Esophagus muscularis mucosa (tissue), 4 donors: ENCODE measurements around the gene NPAP1.

Experiments
- EP300 ChIP-seq: sonication (generic); formaldehyde crosslinking; IDR thresholded peaks from one replicate; pipeline ENCODE4 v1.6.1; 2017; ENCODE audit warnings: antibody characterized with exemption
- POLR2AphosphoS5 ChIP-seq, 2 donors: sonication (generic); formaldehyde crosslinking; IDR thresholded peaks; one replicate each; pipeline ENCODE4 v1.6.1; 2017; ENCODE audit warnings: antibody characterized with exemption in 2 of 2
- TF ChIP-seq, protein P1 (sequence below), 3 experiments: fragments of 200-600 bp in 2 of 3; fragments of 450-650 bp in 1 of 3; sonication (generic) in 2 of 3; IDR thresholded peaks; one replicate each; pipeline ENCODE4 v1.5.1; 2017 to 2019; ENCODE audit warnings: antibody characterized with exemption in 3 of 3, mild to moderate bottlenecking in 2 of 3, moderate library complexity in 1 of 3

DNA sequence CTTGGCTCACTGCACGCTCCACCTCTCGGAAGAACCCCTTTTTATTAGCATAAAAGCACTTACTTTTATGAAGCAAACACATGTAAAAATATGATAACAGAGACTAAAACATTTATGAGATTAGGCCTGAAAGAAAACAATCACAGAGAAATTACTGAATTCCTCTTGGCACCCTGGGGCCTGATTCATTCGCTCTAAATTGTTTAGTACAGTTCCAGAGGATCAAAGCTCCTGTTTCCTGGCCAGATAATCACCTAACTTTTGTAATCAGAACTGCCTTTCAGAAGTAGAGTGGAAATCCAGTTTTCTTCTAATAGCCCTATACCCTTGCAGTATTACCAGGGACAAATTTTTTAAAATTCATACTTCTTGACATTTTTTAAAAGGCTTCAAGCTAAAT, 6.4 kb downstream of the NPAP1 start:
- TF ChIP-seq EP300 (no peak), POLR2AphosphoS5 (IDR thresholded peaks at IDR 0.05) (no peak)
- TF ChIP-seq, protein P1, sequence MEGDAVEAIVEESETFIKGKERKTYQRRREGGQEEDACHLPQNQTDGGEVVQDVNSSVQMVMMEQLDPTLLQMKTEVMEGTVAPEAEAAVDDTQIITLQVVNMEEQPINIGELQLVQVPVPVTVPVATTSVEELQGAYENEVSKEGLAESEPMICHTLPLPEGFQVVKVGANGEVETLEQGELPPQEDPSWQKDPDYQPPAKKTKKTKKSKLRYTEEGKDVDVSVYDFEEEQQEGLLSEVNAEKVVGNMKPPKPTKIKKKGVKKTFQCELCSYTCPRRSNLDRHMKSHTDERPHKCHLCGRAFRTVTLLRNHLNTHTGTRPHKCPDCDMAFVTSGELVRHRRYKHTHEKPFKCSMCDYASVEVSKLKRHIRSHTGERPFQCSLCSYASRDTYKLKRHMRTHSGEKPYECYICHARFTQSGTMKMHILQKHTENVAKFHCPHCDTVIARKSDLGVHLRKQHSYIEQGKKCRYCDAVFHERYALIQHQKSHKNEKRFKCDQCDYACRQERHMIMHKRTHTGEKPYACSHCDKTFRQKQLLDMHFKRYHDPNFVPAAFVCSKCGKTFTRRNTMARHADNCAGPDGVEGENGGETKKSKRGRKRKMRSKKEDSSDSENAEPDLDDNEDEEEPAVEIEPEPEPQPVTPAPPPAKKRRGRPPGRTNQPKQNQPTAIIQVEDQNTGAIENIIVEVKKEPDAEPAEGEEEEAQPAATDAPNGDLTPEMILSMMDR (IDR thresholded peaks at IDR 0.05) = no peak
